ENCODE data around the gene FUZ. TPM values are rescaled to one million over a fixed set of nuclear protein-coding genes. Genes with fewer than 3 reads are reported as not detected.

Gene FUZ
- total RNA-seq, 4 donors from 2014 or later: 4.7 to 13.7 (median 8.1) TPM

GRCh38 chr19:49837425-49837824 is 24.3 kb upstream of the FUZ start:
- no peak for DNase-seq
- Histone ChIP-seq H3K27me3 (no peaks in the 10 kb centered on the region), H3K9me3 (no peaks in the 10 kb centered on the region), H3K4me3 (no peak overlapping the region), H3K4me1 (no peaks in the 10 kb centered on the region), H3K27ac (no peak overlapping the region), H3K36me3 (peaks cover 16 to 85% (median 43%) of the 10 kb centered on the region in 3 donors)
- WGBS, 2 donors: 88 to 95% methylated on average over 7 to 8 of the region's 9 CpGs
- intact Hi-C loops (cut with DNase I): no loop called here
- no peak for TF ChIP-seq POLR2A (IDR thresholded peaks at IDR 0.05)
- no peak for TF ChIP-seq CTCF (IDR thresholded peaks at IDR 0.05)

GRCh38 chr19:49837009-49837310 is 23.9 kb upstream of the FUZ start:
- no peaks in the 10 kb centered on the region for H3K27me3 ChIP-seq
- no peak overlapping the region for H3K27ac ChIP-seq
- no peaks in the 10 kb centered on the region for H3K9me3 ChIP-seq
- 74 to 78% methylated on average over 1 to 2 of the region's 5 CpGs for WGBS, 2 donors
- no peak overlapping the region for H3K4me3 ChIP-seq
- TF ChIP-seq POLR2A (IDR thresholded peaks at IDR 0.05): no peak
- no peak for TF ChIP-seq CTCF (IDR thresholded peaks at IDR 0.05)
- no peaks in the 10 kb centered on the region for H3K4me1 ChIP-seq
- no peak for DNase-seq
- intact Hi-C loops (cut with DNase I): no loop called here
- H3K36me3 ChIP-seq: peaks cover 21 to 90% (median 48%) of the 10 kb centered on the region in 3 donors

GRCh38 chr19:49836176-49837008 is 23.3 kb upstream of the FUZ start:
- peaks cover 27 to 96% (median 53%) of the 10 kb centered on the region in 3 donors for H3K36me3 ChIP-seq
- no peak for DNase-seq

GRCh38 chr19:49835562-49835961 is 22.5 kb upstream of the FUZ start:
- Histone ChIP-seq H3K4me3 (no peak overlapping the region), H3K36me3 (peaks cover 35 to 100% (median 62%) of the 10 kb centered on the region in 3 donors), H3K9me3 (no peaks in the 10 kb centered on the region), H3K27ac (no peak overlapping the region), H3K4me1 (no peaks in the 10 kb centered on the region), H3K27me3 (no peaks in the 10 kb centered on the region)
- DNase-seq: no peak
- TF ChIP-seq CTCF (IDR thresholded peaks at IDR 0.05) (no peak), POLR2A (IDR thresholded peaks at IDR 0.05) (no peak)
- intact Hi-C loops (cut with DNase I): no loop called here
- no CpG with 5 or more reads among the region's 12 CpGs for WGBS, 2 donors

More at GRCh38 chr19:49836176-49837008, 23.3 kb upstream of the FUZ start:
- WGBS, 2 donors: 89% methylated on average over 3 of the region's 20 CpGs; no CpG with 5 or more reads in 1 of the 2 donors
- H3K27me3 ChIP-seq: no peaks in the 10 kb centered on the region
- TF ChIP-seq POLR2A (IDR thresholded peaks at IDR 0.05) (no peak), CTCF (IDR thresholded peaks at IDR 0.05) (no peak)
- H3K27ac ChIP-seq: no peak overlapping the region
- no peaks in the 10 kb centered on the region for H3K9me3 ChIP-seq
- H3K4me1 ChIP-seq: no peaks in the 10 kb centered on the region
- intact Hi-C loops (cut with DNase I): no loop called here
- no peak overlapping the region for H3K4me3 ChIP-seq

- DNase-seq: no peak
- WGBS, 2 donors: 80 to 91% methylated on average over 1 to 4 of the region's 7 CpGs
- Histone ChIP-seq H3K9me3 (no peaks in the 10 kb centered on the region), H3K4me3 (no peak overlapping the region), H3K27ac (no peak overlapping the region), H3K27me3 (no peaks in the 10 kb centered on the region), H3K36me3 (peaks cover 36 to 100% (median 64%) of the 10 kb centered on the region in 3 donors), H3K4me1 (no peaks in the 10 kb centered on the region)
- intact Hi-C loops (cut with DNase I): no loop called here
- no peak for TF ChIP-seq CTCF (IDR thresholded peaks at IDR 0.05)
- no peak for TF ChIP-seq POLR2A (IDR thresholded peaks at IDR 0.05)
Observed at GRCh38 chr19:49833599-49833998, 20.5 kb upstream of the FUZ start.

Data from esophagus squamous epithelium (tissue), 5 donors.